PC-9 (cell line): ENCODE data around the gene MAP4K4. TPM values are rescaled to one million over a fixed set of nuclear protein-coding genes. Genes with fewer than 3 reads are reported as not detected.

Experiments used
- BruUV-seq: library from RNA; stranded (reverse); fragments of 400-500 nt; replicated peaks from 2 replicates; lab custom pipeline; 2021; lab: Mats Ljungman, UMichigan
- CTCF ChIA-PET: fragments of 300-600 bp; sonication (Branson Sonifier 250); formaldehyde crosslinking; loops from one replicate; lab custom pipeline; 2022; ENCODE audit warnings: antibody characterized with exemption; lab: Charles Lee
- POLR2A ChIA-PET: fragments of 300-600 bp; sonication (Branson Sonifier 250); formaldehyde crosslinking; loops from one replicate; lab custom pipeline; 2022; ENCODE audit warnings: antibody characterized with exemption; ENCODE audit not compliant: unreplicated experiment; lab: Charles Lee
- DNase-seq, 2 experiments: peaks; one replicate each; pipeline versions ENCODE4 v3.0.0 to v3.0.0-alpha.2; 2015 to 2022; ENCODE audit warnings: mixed read lengths in 1 of 2
- H2AFZ ChIP-seq: fragments of 200-600 bp; sonication (generic); 2 replicates; pipeline ENCODE4 v1.8.1; 2017; ENCODE audit warnings: antibody characterized with exemption
- H3F3A ChIP-seq: fragments of 200-600 bp; sonication (generic); 2 replicates; pipeline ENCODE4 v1.8.1; 2017; ENCODE audit warnings: antibody characterized with exemption, mild to moderate bottlenecking, low read depth; ENCODE audit not compliant: insufficient read depth
- H3K27ac ChIP-seq: fragments of 200-600 bp; sonication (generic); 2 replicates; pipeline ENCODE4 v1.6.1; 2016; ENCODE audit warnings: mixed run types
- H3K27me3 ChIP-seq: fragments of 200-600 bp; sonication (generic); 2 replicates; pipeline ENCODE4 v1.6.1; 2016; ENCODE audit warnings: low read depth, mixed run types; ENCODE audit not compliant: insufficient read depth
- H3K36me3 ChIP-seq: fragments of 200-600 bp; sonication (generic); 2 replicates; pipeline ENCODE4 v1.6.1; 2016; ENCODE audit warnings: low read depth, mixed run types
- H3K4me1 ChIP-seq: fragments of 200-600 bp; sonication (generic); replicated peaks from 2 replicates; pipeline ENCODE4 v1.6.1; 2016; ENCODE audit warnings: mixed run types; ENCODE audit not compliant: insufficient read depth
- H3K4me2 ChIP-seq: fragments of 200-600 bp; sonication (generic); 2 replicates; pipeline ENCODE4 v1.6.1; 2017; ENCODE audit warnings: mixed run types
- H3K4me3 ChIP-seq: fragments of 200-600 bp; sonication (generic); 2 replicates; pipeline ENCODE4 v1.6.1; 2016; ENCODE audit warnings: mixed run types
- H3K79me2 ChIP-seq: fragments of 200-600 bp; sonication (generic); 2 replicates; pipeline ENCODE4 v1.6.1; 2017; ENCODE audit warnings: low read depth, mixed run types
- H3K9me2 ChIP-seq: fragments of 200-600 bp; sonication (generic); 2 replicates; pipeline ENCODE4 v1.8.1; 2017; ENCODE audit warnings: mild to moderate bottlenecking; ENCODE audit not compliant: insufficient read depth
- H3K9me3 ChIP-seq: fragments of 200-600 bp; sonication (generic); 2 replicates; pipeline ENCODE4 v1.8.1; 2016; ENCODE audit warnings: low read depth; ENCODE audit not compliant: insufficient read depth
- H4K20me1 ChIP-seq: fragments of 200-600 bp; sonication (generic); 2 replicates; pipeline ENCODE4 v1.8.1; 2017; ENCODE audit not compliant: insufficient read depth
- EZH2 ChIP-seq: fragments of 200-600 bp; sonication (generic); IDR thresholded peaks from 2 replicates; pipeline ENCODE4 v1.8.0; 2017; ENCODE audit warnings: antibody characterized with exemption, low read depth
- intact Hi-C: fragments of 100-400 bp; cut with micrococcal nuclease; formaldehyde crosslinking; loops from one replicate; pipeline ENCODE4 v1.10.0; 2022; ENCODE audit not compliant: unreplicated experiment
- total RNA-seq: library from RNA; stranded (reverse); gene quantifications from 2 replicates; pipeline ENCODE4 v1.2.3, GENCODE V29; 2021
- TF ChIP-seq, protein P1 (sequence below): fragments of 200-600 bp; sonication (generic); conservative IDR thresholded peaks from 2 replicates; pipeline ENCODE4 v1.6.1; 2017; ENCODE audit warnings: mixed run types, antibody characterized with exemption, mild to moderate bottlenecking, moderate library complexity

The MAP4K4 gene
- total RNA-seq, 1 experiment from 2014 or later = 129 TPM

DNA sequence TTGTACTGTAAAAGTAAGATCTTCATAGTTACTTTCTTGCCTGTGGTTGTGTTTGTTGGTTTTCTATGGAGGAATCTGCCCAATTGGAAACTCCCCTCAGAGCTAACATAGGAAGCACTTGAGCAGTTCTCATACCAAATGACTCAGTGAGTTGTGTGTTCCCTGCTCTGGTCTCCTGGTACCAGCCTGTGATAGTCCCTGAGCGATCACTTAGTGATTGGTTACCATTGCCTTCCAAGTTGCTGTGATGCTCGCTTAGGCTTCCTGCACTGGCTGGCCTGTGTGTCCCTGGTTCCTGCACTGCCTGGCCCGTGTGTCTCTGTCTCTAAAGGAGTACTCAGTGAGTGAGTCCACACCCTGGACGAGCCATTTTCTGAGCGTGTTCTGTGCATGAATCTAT lies 133.0 kb downstream of the MAP4K4 start:
- TF ChIP-seq, protein P1, sequence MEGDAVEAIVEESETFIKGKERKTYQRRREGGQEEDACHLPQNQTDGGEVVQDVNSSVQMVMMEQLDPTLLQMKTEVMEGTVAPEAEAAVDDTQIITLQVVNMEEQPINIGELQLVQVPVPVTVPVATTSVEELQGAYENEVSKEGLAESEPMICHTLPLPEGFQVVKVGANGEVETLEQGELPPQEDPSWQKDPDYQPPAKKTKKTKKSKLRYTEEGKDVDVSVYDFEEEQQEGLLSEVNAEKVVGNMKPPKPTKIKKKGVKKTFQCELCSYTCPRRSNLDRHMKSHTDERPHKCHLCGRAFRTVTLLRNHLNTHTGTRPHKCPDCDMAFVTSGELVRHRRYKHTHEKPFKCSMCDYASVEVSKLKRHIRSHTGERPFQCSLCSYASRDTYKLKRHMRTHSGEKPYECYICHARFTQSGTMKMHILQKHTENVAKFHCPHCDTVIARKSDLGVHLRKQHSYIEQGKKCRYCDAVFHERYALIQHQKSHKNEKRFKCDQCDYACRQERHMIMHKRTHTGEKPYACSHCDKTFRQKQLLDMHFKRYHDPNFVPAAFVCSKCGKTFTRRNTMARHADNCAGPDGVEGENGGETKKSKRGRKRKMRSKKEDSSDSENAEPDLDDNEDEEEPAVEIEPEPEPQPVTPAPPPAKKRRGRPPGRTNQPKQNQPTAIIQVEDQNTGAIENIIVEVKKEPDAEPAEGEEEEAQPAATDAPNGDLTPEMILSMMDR = no peak
- TF ChIP-seq EZH2 = no peak
- Histone ChIP-seq H3K9me3 (no peaks in the 10 kb centered on the region), H4K20me1 (peaks cover 6% of the 10 kb centered on the region; the same call in 1 of the 2 replicates), H3K4me2 (no peak overlapping the region), H3K27ac (peak overlapping the region; percentile 41), H3K36me3 (peaks cover 47% of the 10 kb centered on the region), H3K9me2 (no peaks in the 10 kb centered on the region), H3F3A (peaks cover 57% of the 10 kb centered on the region), H3K4me1 (peaks cover 63% of the 10 kb centered on the region), H3K27me3 (no peaks in the 10 kb centered on the region), H3K79me2 (peaks cover 64% of the 10 kb centered on the region), H2AFZ (no peak overlapping the region), H3K4me3 (no peak overlapping the region)
- ChIA-PET POLR2A (interaction anchor here (0.6 kb wide), 1 partner anchor 130 kb away, joined by 3 read pairs; no protein-coding TSS in a partner anchor), CTCF (interaction anchor here (0.6 to 1.4 kb wide), 5 partner anchors 62 to 313 kb away, joined by 3 to 4 read pairs (median 3); no protein-coding TSS in a partner anchor)
- no TSS peak for BruUV-seq
- intact Hi-C loops = loop anchor here (10.0 kb wide), 1 partner anchor 816 kb away; no protein-coding TSS in a partner anchor
- no peak for DNase-seq

DNA sequence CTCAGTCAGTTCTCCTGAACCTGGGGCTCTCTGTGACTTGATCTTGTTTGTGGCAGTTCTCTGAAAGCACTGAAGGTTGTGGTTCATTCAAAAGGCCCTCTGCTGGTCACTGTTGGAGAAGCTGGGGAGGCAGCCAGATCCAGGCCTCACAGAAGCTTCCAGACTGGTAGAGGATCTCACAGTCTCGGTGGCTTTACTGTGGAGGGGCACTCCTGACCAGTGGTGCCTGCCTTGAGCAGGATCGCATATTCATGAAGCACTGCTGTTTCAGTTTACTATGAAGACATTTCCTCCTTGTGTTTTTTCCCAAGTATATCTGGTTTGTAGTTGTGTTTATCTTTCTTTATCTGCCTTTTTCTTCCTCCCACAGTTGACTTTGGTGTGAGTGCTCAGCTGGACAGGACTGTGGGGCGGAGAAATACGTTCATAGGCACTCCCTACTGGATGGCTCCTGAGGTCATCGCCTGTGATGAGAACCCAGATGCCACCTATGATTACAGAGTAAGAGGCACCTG lies 133.9 kb downstream of the MAP4K4 start:
- TF ChIP-seq, protein P1 = peak; percentile 76
- no peak for TF ChIP-seq EZH2
- CTCF ChIA-PET = interaction anchor here (0.6 to 1.7 kb wide), 9 partner anchors 60 to 489 kb away, joined by 3 to 8 read pairs (median 3); no protein-coding TSS in a partner anchor
- H3K4me1 ChIP-seq = peaks cover 54% of the 10 kb centered on the region
- intact Hi-C loops = loop anchor here (1.0 to 10.0 kb wide), 3 partner anchors 312 to 817 kb away; no protein-coding TSS in a partner anchor
- H3K27ac ChIP-seq = peak overlapping the region; percentile 41
- no peak overlapping the region for H2AFZ ChIP-seq
- no peak overlapping the region for H3K4me2 ChIP-seq
- H3F3A ChIP-seq = peaks cover 50% of the 10 kb centered on the region
- POLR2A ChIA-PET = interaction anchor here (0.7 to 1.0 kb wide), 3 partner anchors 65 to 1416 kb away, joined by 4 to 7 read pairs (median 4); no protein-coding TSS in a partner anchor
- peak; percentile 49 to 55 for DNase-seq
- no peaks in the 10 kb centered on the region for H3K9me3 ChIP-seq
- BruUV-seq = no TSS peak
- peaks cover 63% of the 10 kb centered on the region for H3K79me2 ChIP-seq
- no peaks in the 10 kb centered on the region for H3K9me2 ChIP-seq
- H4K20me1 ChIP-seq = peaks cover 6% of the 10 kb centered on the region; the same call in 1 of the 2 replicates
- no peaks in the 10 kb centered on the region for H3K27me3 ChIP-seq
- H3K36me3 ChIP-seq = peaks cover 50% of the 10 kb centered on the region
- H3K4me3 ChIP-seq = no peak overlapping the region

DNA sequence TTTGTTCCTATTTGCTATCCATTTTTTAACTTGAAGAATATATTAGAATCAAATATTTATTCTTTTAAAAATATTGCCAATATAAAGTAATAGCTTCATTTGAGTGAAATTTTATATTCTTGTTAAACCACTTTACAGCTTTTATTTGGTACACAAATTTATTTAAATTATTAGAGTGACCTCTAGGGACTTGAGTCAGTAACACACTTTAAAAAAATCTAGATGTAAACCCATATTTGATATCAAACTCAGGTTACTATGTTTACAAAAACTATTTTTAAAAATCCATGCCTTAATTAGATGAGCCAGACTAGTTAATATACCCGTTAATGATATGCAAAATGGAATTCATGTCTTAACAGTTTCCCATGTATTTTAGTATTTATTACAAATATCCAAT lies 134.6 kb downstream of the MAP4K4 start:
- intact Hi-C loops = loop anchor here (2.0 to 10.0 kb wide), 2 partner anchors 489 to 817 kb away; no protein-coding TSS in a partner anchor
- TF ChIP-seq EZH2 = no peak
- TF ChIP-seq, protein P1 = peak; percentile 64
- POLR2A ChIA-PET = interaction anchor here (0.7 to 1.0 kb wide), 4 partner anchors 65 to 1417 kb away, joined by 3 to 7 read pairs (median 4); no protein-coding TSS in a partner anchor
- peaks cover 57% of the 10 kb centered on the region for H3K79me2 ChIP-seq
- no peak overlapping the region for H3K27ac ChIP-seq
- H3F3A ChIP-seq = peaks cover 49% of the 10 kb centered on the region
- H3K27me3 ChIP-seq = no peaks in the 10 kb centered on the region
- BruUV-seq = no TSS peak
- peaks cover 47% of the 10 kb centered on the region for H3K4me1 ChIP-seq
- H2AFZ ChIP-seq = no peak overlapping the region
- H3K4me2 ChIP-seq = no peak overlapping the region
- H3K4me3 ChIP-seq = no peak overlapping the region
- CTCF ChIA-PET = interaction anchor here (0.6 to 1.7 kb wide), 7 partner anchors 22 to 490 kb away, joined by 3 to 8 read pairs (median 3); no protein-coding TSS in a partner anchor
- DNase-seq = no peak
- H3K36me3 ChIP-seq = peaks cover 44% of the 10 kb centered on the region
- H3K9me2 ChIP-seq = no peaks in the 10 kb centered on the region
- H4K20me1 ChIP-seq = no peaks in the 10 kb centered on the region
- no peaks in the 10 kb centered on the region for H3K9me3 ChIP-seq
